Calu3 (cell line): Measurements from ENCODE around the gene ADSS2. TPM values are rescaled to one million over a fixed set of nuclear protein-coding genes. Genes with fewer than 3 reads are reported as not detected.
A peak's percentile ranks its signal among the peaks of the same experiment; 100 is the strongest.

Experiments used
- BruUV-seq: library from RNA; stranded (reverse); fragments of 400-500 nt; replicated peaks from 2 replicates; lab custom pipeline; 2021; lab: Mats Ljungman, UMichigan
- CTCF ChIA-PET: fragments of 300-600 bp; sonication (Branson Sonifier 250); formaldehyde crosslinking; loops from one replicate; lab custom pipeline; 2022; ENCODE audit warnings: antibody characterized with exemption; lab: Charles Lee
- DNase-seq: peaks from one replicate; pipeline ENCODE4 v3.0.0; 2022
- H3K27ac Mint-ChIP-seq: one replicate; pipeline ENCODE4 v1.8.0; 2022; ENCODE audit warnings: mixed read lengths; ENCODE audit not compliant: unreplicated experiment
- H3K27me3 Mint-ChIP-seq: one replicate; pipeline ENCODE4 v1.8.0; 2022; ENCODE audit warnings: mixed read lengths; ENCODE audit not compliant: unreplicated experiment
- H3K36me3 Mint-ChIP-seq: one replicate; pipeline ENCODE4 v1.8.0; 2022; ENCODE audit warnings: mild to moderate bottlenecking, moderate library complexity, mixed read lengths; ENCODE audit not compliant: insufficient read depth, unreplicated experiment
- H3K4me1 Mint-ChIP-seq: one replicate; pipeline ENCODE4 v1.8.0; 2022; ENCODE audit warnings: mild to moderate bottlenecking, low read depth, mixed read lengths; ENCODE audit not compliant: unreplicated experiment
- H3K4me3 Mint-ChIP-seq: one replicate; pipeline ENCODE4 v1.8.0; 2022; ENCODE audit warnings: mild to moderate bottlenecking, low read depth, moderate library complexity, mixed read lengths; ENCODE audit not compliant: unreplicated experiment
- H3K9me3 Mint-ChIP-seq: one replicate; pipeline ENCODE4 v1.8.0; 2022; ENCODE audit warnings: low read depth, mixed read lengths; ENCODE audit not compliant: unreplicated experiment
- CTCF ChIP-seq: fragments of 200-600 bp; IDR thresholded peaks from one replicate; pipeline ENCODE4 v1.8.0; 2022; ENCODE audit warnings: antibody characterized with exemption; ENCODE audit not compliant: unreplicated experiment
- intact Hi-C: fragments of 100-400 bp; cut with micrococcal nuclease; formaldehyde crosslinking; loops from one replicate; pipeline ENCODE4 v1.10.0; 2022; ENCODE audit not compliant: unreplicated experiment
- total RNA-seq: library from RNA; stranded (reverse); gene quantifications from 2 replicates; pipeline ENCODE4 v1.2.3, GENCODE V29; 2022

ADSS2 gene
- total RNA-seq, 1 experiment from 2014 or later = 68.3 TPM

GRCh38 chr1:244454412-244454811 lies 2.7 kb upstream of the ADSS2 start:
- Mint-ChIP-seq H3K27ac (no peak overlapping the region), H3K36me3 (peaks cover 33% of the 10 kb centered on the region), H3K4me3 (no peak overlapping the region), H3K4me1 (peaks cover 48% of the 10 kb centered on the region), H3K9me3 (no peaks in the 10 kb centered on the region), H3K27me3 (no peaks in the 10 kb centered on the region)
- intact Hi-C loops = loop anchor here (5.0 to 10.0 kb wide), 2 partner anchors 127 to 200 kb away; partner anchors contain the start of gene DESI2
- CTCF ChIA-PET = interaction anchor here (0.7 kb wide), 1 partner anchor 241 kb away, joined by 4 read pairs; no protein-coding TSS in a partner anchor
- no peak for TF ChIP-seq CTCF
- DNase-seq = no peak
- no TSS peak for BruUV-seq

GRCh38 chr1:244451951-244452795 lies 464 bp upstream of the ADSS2 start:
- Mint-ChIP-seq H3K27ac (peak overlapping the region; percentile 60), H3K36me3 (peaks cover 33% of the 10 kb centered on the region), H3K4me3 (peak overlapping the region; percentile 59), H3K4me1 (peaks cover 45% of the 10 kb centered on the region), H3K9me3 (no peaks in the 10 kb centered on the region), H3K27me3 (no peaks in the 10 kb centered on the region)
- peak; percentile 100 for DNase-seq
- CTCF ChIA-PET = no interaction called here
- BruUV-seq = TSS peak; percentile 66
- no peak for TF ChIP-seq CTCF
- intact Hi-C loops = loop anchor here (5.0 to 10.0 kb wide), 2 partner anchors 125 to 203 kb away; partner anchors contain the start of gene DESI2

- CTCF ChIA-PET = no interaction called here
- no TSS peak for BruUV-seq
- intact Hi-C loops = loop anchor here (5.0 to 10.0 kb wide), 2 partner anchors 124 to 204 kb away; partner anchors contain the start of gene DESI2
Measured at GRCh38 chr1:244450597-244451538, 841 bp downstream of the ADSS2 start.

More at GRCh38 chr1:244450597-244451538, 841 bp downstream of the ADSS2 start:
- peaks cover 37% of the 10 kb centered on the region for H3K36me3 Mint-ChIP-seq
- peaks cover 58% of the 10 kb centered on the region for H3K4me1 Mint-ChIP-seq
- no peaks in the 10 kb centered on the region for H3K27me3 Mint-ChIP-seq
- H3K27ac Mint-ChIP-seq = peak overlapping the region; percentile 43
- peak overlapping the region; percentile 59 for H3K4me3 Mint-ChIP-seq
- peak; percentile 61 for DNase-seq
- H3K9me3 Mint-ChIP-seq = no peaks in the 10 kb centered on the region
- no peak for TF ChIP-seq CTCF
